Cardiac fibroblast (primary cell): ENCODE results near the gene ATP11B.
A peak's percentile ranks its signal among the peaks of the same experiment; 100 is the strongest.

ENCODE experiments used
- DNase-seq, 2 donors: peaks; one replicate each; pipeline versions ENCODE4 v3.0.0 to v3.0.0-alpha.2; 2010; ENCODE audit warnings: low read depth in 2 of 2
- H3K4me3 ChIP-seq, 2 donors: replicated peaks in 1 of 2; 1 replicate in 1 of 2; 2 replicates in 1 of 2; pipeline ENCODE4 v1.5.1; 2011; ENCODE audit warnings: low read depth in 2 of 2, low read length in 2 of 2, mild to moderate bottlenecking in 2 of 2, moderate library complexity in 1 of 2
- CTCF ChIP-seq: IDR thresholded peaks from one replicate; pipeline ENCODE4 v1.5.1; 2011; ENCODE audit warnings: low read depth, mild to moderate bottlenecking, low read length, inconsistent platforms

Gene ATP11B

GRCh38 chr3:182912474-182912873 is 119.2 kb downstream of the ATP11B start:
- TF ChIP-seq CTCF: no peak
- DNase-seq: no peak
- H3K4me3 ChIP-seq: no peak overlapping the region

- TF ChIP-seq CTCF: no peak
- DNase-seq: no peak
- no peak overlapping the region for H3K4me3 ChIP-seq
Observed at GRCh38 chr3:182913889-182914288, 120.6 kb downstream of the ATP11B start.

GRCh38 chr3:182914341-182914740 is 121.0 kb downstream of the ATP11B start:
- TF ChIP-seq CTCF: no peak
- no peak overlapping the region for H3K4me3 ChIP-seq
- no peak for DNase-seq

GRCh38 chr3:182917134-182917533 is 123.8 kb downstream of the ATP11B start:
- H3K4me3 ChIP-seq: no peak overlapping the region
- DNase-seq: no peak
- TF ChIP-seq CTCF: no peak

GRCh38 chr3:182919866-182920357 is 126.6 kb downstream of the ATP11B start:
- TF ChIP-seq CTCF: no peak
- H3K4me3 ChIP-seq: no peak overlapping the region
- no peak for DNase-seq

GRCh38 chr3:182920515-182921084 is 127.3 kb downstream of the ATP11B start:
- peak; percentile 16 to 20 for DNase-seq
- no peak for TF ChIP-seq CTCF
- no peak overlapping the region for H3K4me3 ChIP-seq

- peak; percentile 49 to 54 for DNase-seq
- no peak for TF ChIP-seq CTCF
- no peak overlapping the region for H3K4me3 ChIP-seq
Observed at GRCh38 chr3:182921665-182922355, 128.5 kb downstream of the ATP11B start.
